ENCODE data around the gene TBC1D22A. TPM values are rescaled to one million over a fixed set of nuclear protein-coding genes. Genes with fewer than 3 reads are reported as not detected.

TBC1D22A gene
- total RNA-seq, 2 experiments from 2014 or later: 22.3 to 43.9 TPM

GRCh38 chr22:47027766-47028165 is 265.3 kb downstream of the TBC1D22A start:
- DNase-seq (ENCODE audit: low spot score): no peak
- ChIA-PET POLR2A (no interaction called here), CTCF (ENCODE audit: unreplicated experiment) (no interaction called here)
- H3K4me3 ChIP-seq (ENCODE audit: low read depth, low read length, poor library complexity, severe bottlenecking): no peak overlapping the region
- TF ChIP-seq CTCF (conservative IDR thresholded peaks at IDR 0.05; ENCODE audit: low read length): no peak
- TF ChIP-seq EZH2phosphoT487 (IDR thresholded peaks at IDR 0.05; ENCODE audit: borderline replicate concordance, low read depth, low read length): no peak
- no peaks in the 10 kb centered on the region for H3K4me1 ChIP-seq (ENCODE audit: insufficient read depth, low read length, poor library complexity, severe bottlenecking)
- H3K9me2 ChIP-seq (ENCODE audit: insufficient read depth, low read length): no peaks in the 10 kb centered on the region
- intact Hi-C loops (cut with micrococcal nuclease; ENCODE audit: unreplicated experiment): no loop called here
- H3K4me2 ChIP-seq (ENCODE audit: low read length): no peak overlapping the region
- no TSS peak for BruUV-seq (replicated peaks)
- H3K27ac ChIP-seq (ENCODE audit: low read depth, low read length, poor library complexity, severe bottlenecking): no peak overlapping the region
- H3K79me2 ChIP-seq (ENCODE audit: insufficient read depth, low read depth, low read length): no peaks in the 10 kb centered on the region
- H4K20me1 ChIP-seq (ENCODE audit: insufficient read depth, low read length): no peaks in the 10 kb centered on the region
- H2AFZ ChIP-seq (ENCODE audit: low read length): no peak overlapping the region
- H3K36me3 ChIP-seq (ENCODE audit: insufficient read depth, low read length): peaks cover 9% of the 10 kb centered on the region
- no peaks in the 10 kb centered on the region for H3K9me3 ChIP-seq (ENCODE audit: low read length)

GRCh38 chr22:47029244-47030074 is 267.0 kb downstream of the TBC1D22A start:
- ChIA-PET POLR2A (no interaction called here), CTCF (ENCODE audit: unreplicated experiment) (no interaction called here)
- BruUV-seq (replicated peaks): no TSS peak
- Histone ChIP-seq H3K27ac (ENCODE audit: low read depth, low read length, poor library complexity, severe bottlenecking) (no peak overlapping the region), H2AFZ (ENCODE audit: low read length) (no peak overlapping the region), H4K20me1 (ENCODE audit: insufficient read depth, low read length) (no peaks in the 10 kb centered on the region), H3K36me3 (ENCODE audit: insufficient read depth, low read length) (no peaks in the 10 kb centered on the region), H3K9me2 (ENCODE audit: insufficient read depth, low read length) (no peaks in the 10 kb centered on the region), H3K9me3 (ENCODE audit: low read length) (no peaks in the 10 kb centered on the region), H3K4me3 (ENCODE audit: low read depth, low read length, poor library complexity, severe bottlenecking) (no peak overlapping the region), H3K4me2 (ENCODE audit: low read length) (no peak overlapping the region), H3K79me2 (ENCODE audit: insufficient read depth, low read depth, low read length) (no peaks in the 10 kb centered on the region), H3K4me1 (ENCODE audit: insufficient read depth, low read length, poor library complexity, severe bottlenecking) (no peaks in the 10 kb centered on the region)
- DNase-seq (ENCODE audit: low spot score): no peak
- TF ChIP-seq CTCF (conservative IDR thresholded peaks at IDR 0.05; ENCODE audit: low read length) (no peak), EZH2phosphoT487 (IDR thresholded peaks at IDR 0.05; ENCODE audit: borderline replicate concordance, low read depth, low read length) (no peak)
- intact Hi-C loops (cut with micrococcal nuclease; ENCODE audit: unreplicated experiment): no loop called here

GRCh38 chr22:47030143-47030661 is 267.8 kb downstream of the TBC1D22A start:
- CTCF ChIA-PET (ENCODE audit: unreplicated experiment): no interaction called here
- DNase-seq (ENCODE audit: low spot score): no peak
- no peak overlapping the region for H2AFZ ChIP-seq (ENCODE audit: low read length)
- H3K79me2 ChIP-seq (ENCODE audit: insufficient read depth, low read depth, low read length): no peaks in the 10 kb centered on the region
- no peaks in the 10 kb centered on the region for H3K9me3 ChIP-seq (ENCODE audit: low read length)
- no peaks in the 10 kb centered on the region for H4K20me1 ChIP-seq (ENCODE audit: insufficient read depth, low read length)
- H3K4me2 ChIP-seq (ENCODE audit: low read length): no peak overlapping the region
- no peak overlapping the region for H3K27ac ChIP-seq (ENCODE audit: low read depth, low read length, poor library complexity, severe bottlenecking)
- TF ChIP-seq CTCF (conservative IDR thresholded peaks at IDR 0.05; ENCODE audit: low read length) (no peak), EZH2phosphoT487 (IDR thresholded peaks at IDR 0.05; ENCODE audit: borderline replicate concordance, low read depth, low read length) (no peak)
- BruUV-seq (replicated peaks): no TSS peak
- no peak overlapping the region for H3K4me3 ChIP-seq (ENCODE audit: low read depth, low read length, poor library complexity, severe bottlenecking)
- POLR2A ChIA-PET: no interaction called here
- H3K9me2 ChIP-seq (ENCODE audit: insufficient read depth, low read length): no peaks in the 10 kb centered on the region
- intact Hi-C loops (cut with micrococcal nuclease; ENCODE audit: unreplicated experiment): no loop called here
- H3K4me1 ChIP-seq (ENCODE audit: insufficient read depth, low read length, poor library complexity, severe bottlenecking): no peaks in the 10 kb centered on the region
- no peaks in the 10 kb centered on the region for H3K36me3 ChIP-seq (ENCODE audit: insufficient read depth, low read length)

All from OCI-LY7 (cell line).